Activated CD8-positive, alpha-beta T cell treated with anti-CD3 and anti-CD28 coated beads for 36 hours (primary cell): Measurements from ENCODE around the gene EGFL8. TPM values are rescaled to one million over a fixed set of nuclear protein-coding genes. Genes with fewer than 3 reads are reported as not detected.

Experiments used
- ATAC-seq: fragments of 200-7000 bp; cut with Tn5 transposase; one replicate; pipeline ENCODE4 v1.10.0; 2021; ENCODE audit warnings: mild to moderate bottlenecking, moderate library complexity
- CTCF ChIA-PET: fragments of 350-600 bp; sonication (Branson Sonifier 250); formaldehyde crosslinking; loops from one replicate; lab custom pipeline; 2021; ENCODE audit warnings: antibody characterized with exemption; lab: Charles Lee
- POLR2A ChIA-PET: fragments of 350-600 bp; sonication (Branson Sonifier 250); formaldehyde crosslinking; loops from one replicate; lab custom pipeline; 2021; ENCODE audit warnings: antibody characterized with exemption; lab: Charles Lee
- DNase-seq: peaks from one replicate; pipeline ENCODE4 v3.0.0-alpha.2; 2020
- H3K27ac Mint-ChIP-seq: one replicate; pipeline ENCODE4 v1.8.0; 2021; ENCODE audit warnings: mild to moderate bottlenecking, mixed read lengths
- H3K27me3 Mint-ChIP-seq: one replicate; pipeline ENCODE4 v1.8.0; 2021; ENCODE audit warnings: mixed read lengths
- H3K36me3 Mint-ChIP-seq: one replicate; pipeline ENCODE4 v1.8.0; 2021; ENCODE audit warnings: low read depth, mixed read lengths
- H3K4me1 Mint-ChIP-seq: one replicate; pipeline ENCODE4 v1.8.0; 2021; ENCODE audit warnings: low read depth, mixed read lengths
- H3K4me3 Mint-ChIP-seq: one replicate; pipeline ENCODE4 v1.8.0; 2021; ENCODE audit warnings: mild to moderate bottlenecking, moderate library complexity, mixed read lengths
- H3K9me3 Mint-ChIP-seq: one replicate; pipeline ENCODE4 v1.8.0; 2021; ENCODE audit warnings: mixed read lengths
- intact Hi-C: fragments of 100-400 bp; cut with micrococcal nuclease; formaldehyde crosslinking; loops from one replicate; pipeline ENCODE4 v1.10.0; 2022
- total RNA-seq, 2 experiments: library from RNA; stranded (reverse); gene quantifications; one replicate each; pipeline ENCODE4 v1.2.3, GENCODE V29; 2021
- TF ChIP-seq, protein P1 (sequence below): fragments of 200-600 bp; IDR thresholded peaks from one replicate; pipeline ENCODE4 v1.8.0; 2022; ENCODE audit warnings: antibody characterized with exemption, mild to moderate bottlenecking

The EGFL8 gene
- total RNA-seq, 2 experiments from 2014 or later: 13.3 to 14.0 TPM

- TF ChIP-seq, protein P1, sequence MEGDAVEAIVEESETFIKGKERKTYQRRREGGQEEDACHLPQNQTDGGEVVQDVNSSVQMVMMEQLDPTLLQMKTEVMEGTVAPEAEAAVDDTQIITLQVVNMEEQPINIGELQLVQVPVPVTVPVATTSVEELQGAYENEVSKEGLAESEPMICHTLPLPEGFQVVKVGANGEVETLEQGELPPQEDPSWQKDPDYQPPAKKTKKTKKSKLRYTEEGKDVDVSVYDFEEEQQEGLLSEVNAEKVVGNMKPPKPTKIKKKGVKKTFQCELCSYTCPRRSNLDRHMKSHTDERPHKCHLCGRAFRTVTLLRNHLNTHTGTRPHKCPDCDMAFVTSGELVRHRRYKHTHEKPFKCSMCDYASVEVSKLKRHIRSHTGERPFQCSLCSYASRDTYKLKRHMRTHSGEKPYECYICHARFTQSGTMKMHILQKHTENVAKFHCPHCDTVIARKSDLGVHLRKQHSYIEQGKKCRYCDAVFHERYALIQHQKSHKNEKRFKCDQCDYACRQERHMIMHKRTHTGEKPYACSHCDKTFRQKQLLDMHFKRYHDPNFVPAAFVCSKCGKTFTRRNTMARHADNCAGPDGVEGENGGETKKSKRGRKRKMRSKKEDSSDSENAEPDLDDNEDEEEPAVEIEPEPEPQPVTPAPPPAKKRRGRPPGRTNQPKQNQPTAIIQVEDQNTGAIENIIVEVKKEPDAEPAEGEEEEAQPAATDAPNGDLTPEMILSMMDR: no peak
- CTCF ChIA-PET: interaction anchor here (1.3 to 2.6 kb wide), 2 partner anchors 21 to 50 kb away, joined by 3 to 7 read pairs; partner anchors contain the start of gene PBX2
These were observed 4.6 kb downstream of the EGFL8 start for GRCh38 chr6:32168807-32169591.

GRCh38 chr6:32170294-32170693 lies 5.9 kb downstream of the EGFL8 start:
- H3K4me3 Mint-ChIP-seq: no peak overlapping the region
- CTCF ChIA-PET: interaction anchor here (2.4 kb wide), 1 partner anchor 52 kb away, joined by 7 read pairs; no protein-coding TSS in a partner anchor
- POLR2A ChIA-PET: interaction anchor here (1.0 kb wide), 2 partner anchors 21 to 23 kb away, joined by 3 read pairs; partner anchors contain the start of gene GPSM3

More at GRCh38 chr6:32168807-32169591, 4.6 kb downstream of the EGFL8 start:
- Mint-ChIP-seq H3K4me3 (no peak overlapping the region), H3K27me3 (no peaks in the 10 kb centered on the region), H3K27ac (no peak overlapping the region), H3K36me3 (peaks cover 22% of the 10 kb centered on the region), H3K4me1 (peaks cover 22% of the 10 kb centered on the region), H3K9me3 (no peaks in the 10 kb centered on the region)
- no peak for DNase-seq
- peak; percentile 41 for ATAC-seq
- intact Hi-C loops: no loop called here
- POLR2A ChIA-PET: no interaction called here

DNA sequence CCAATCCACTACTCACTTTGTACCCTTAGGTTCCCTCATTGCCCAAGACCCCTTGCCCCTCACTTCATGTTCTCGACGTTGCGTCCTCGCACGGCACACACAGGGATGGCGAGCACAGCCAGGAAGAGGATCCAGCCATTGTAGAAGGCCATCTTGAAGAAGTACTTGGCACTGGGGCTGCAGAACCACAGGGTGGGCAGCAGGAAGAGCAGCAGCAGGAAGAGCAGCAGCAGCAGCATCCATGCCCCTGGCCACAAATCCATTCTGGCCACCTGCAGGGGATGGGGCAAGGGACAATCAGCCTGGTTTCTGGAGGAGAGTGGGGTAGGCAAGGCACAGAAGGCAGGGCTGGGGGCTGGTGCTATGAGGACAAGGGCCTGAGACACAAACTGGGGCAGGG lies 6.8 kb downstream of the EGFL8 start:
- peaks cover 17% of the 10 kb centered on the region for H3K36me3 Mint-ChIP-seq
- H3K27me3 Mint-ChIP-seq: no peaks in the 10 kb centered on the region
- POLR2A ChIA-PET: interaction anchor here (1.0 kb wide), 3 partner anchors 16 to 22 kb away, joined by 3 to 4 read pairs (median 3); partner anchors contain the start of gene GPSM3
- intact Hi-C loops: no loop called here
- no peak overlapping the region for H3K4me3 Mint-ChIP-seq
- DNase-seq: no peak
- no peak for ATAC-seq
- no peaks in the 10 kb centered on the region for H3K9me3 Mint-ChIP-seq
- TF ChIP-seq, protein P1: no peak
- peaks cover 31% of the 10 kb centered on the region for H3K4me1 Mint-ChIP-seq
- H3K27ac Mint-ChIP-seq: no peak overlapping the region
- CTCF ChIA-PET: interaction anchor here (2.4 kb wide), 1 partner anchor 53 kb away, joined by 7 read pairs; no protein-coding TSS in a partner anchor

More at GRCh38 chr6:32170294-32170693, 5.9 kb downstream of the EGFL8 start:
- TF ChIP-seq, protein P1: no peak
- peaks cover 29% of the 10 kb centered on the region for H3K4me1 Mint-ChIP-seq
- H3K27ac Mint-ChIP-seq: no peak overlapping the region
- intact Hi-C loops: no loop called here
- no peak for DNase-seq
- peaks cover 19% of the 10 kb centered on the region for H3K36me3 Mint-ChIP-seq
- no peak for ATAC-seq
- H3K27me3 Mint-ChIP-seq: no peaks in the 10 kb centered on the region
- H3K9me3 Mint-ChIP-seq: no peaks in the 10 kb centered on the region

GRCh38 chr6:32173051-32173727 lies 8.8 kb downstream of the EGFL8 start:
- H3K27ac Mint-ChIP-seq: peak overlapping the region; percentile 16
- CTCF ChIA-PET: interaction anchor here (1.3 kb wide), 1 partner anchor 19 kb away, joined by 3 read pairs; no protein-coding TSS in a partner anchor

More at GRCh38 chr6:32173051-32173727, 8.8 kb downstream of the EGFL8 start:
- POLR2A ChIA-PET: interaction anchor here (1.3 to 1.5 kb wide), 2 partner anchors 9 to 22 kb away, joined by 4 read pairs; partner anchors contain the start of gene EGFL8
- no peak for ATAC-seq
- no peak for DNase-seq
- intact Hi-C loops: no loop called here
- TF ChIP-seq, protein P1: no peak
- Mint-ChIP-seq H3K4me1 (peaks cover 44% of the 10 kb centered on the region), H3K27me3 (no peaks in the 10 kb centered on the region), H3K9me3 (no peaks in the 10 kb centered on the region), H3K36me3 (peaks cover 9% of the 10 kb centered on the region), H3K4me3 (no peak overlapping the region)
